CD4-positive, alpha-beta T cell treated with Interleukin-15 for 1 hour (primary cell): ENCODE results near the gene GSTM2.
"Not testable (repeated sequence)": the region's sequence is repeated elsewhere in the genome, so short reads cannot be mapped to it uniquely, and the experiment has no call there.

Source experiments
- DNase-seq: peaks from one replicate; pipeline ENCODE4 v3.0.0-alpha.2; 2020

Gene GSTM2

DNA sequence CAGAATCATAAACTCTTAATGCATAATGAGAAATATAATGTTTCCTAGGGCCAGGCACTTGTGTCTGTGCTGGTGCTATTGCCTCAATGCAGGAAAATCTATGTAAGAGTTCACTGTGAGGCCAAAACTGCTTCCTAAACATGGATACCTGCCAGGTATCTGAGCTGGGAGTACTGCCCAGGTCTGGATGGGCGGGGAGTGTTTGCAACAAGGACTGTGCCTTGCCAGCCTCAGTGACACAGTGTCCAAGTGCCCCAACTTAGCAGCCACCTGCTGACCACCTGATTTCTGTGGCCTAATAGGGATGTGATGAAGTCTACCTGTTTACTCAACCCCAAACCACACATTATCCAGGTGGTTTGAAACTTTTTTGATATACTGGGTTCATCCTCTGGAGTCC lies 17.5 kb downstream of the GSTM2 start:
- DNase-seq = not testable (repeated sequence)

- not testable (repeated sequence) for DNase-seq
Measured at GRCh38 chr1:109685890-109686289, 18.0 kb downstream of the GSTM2 start.

DNA sequence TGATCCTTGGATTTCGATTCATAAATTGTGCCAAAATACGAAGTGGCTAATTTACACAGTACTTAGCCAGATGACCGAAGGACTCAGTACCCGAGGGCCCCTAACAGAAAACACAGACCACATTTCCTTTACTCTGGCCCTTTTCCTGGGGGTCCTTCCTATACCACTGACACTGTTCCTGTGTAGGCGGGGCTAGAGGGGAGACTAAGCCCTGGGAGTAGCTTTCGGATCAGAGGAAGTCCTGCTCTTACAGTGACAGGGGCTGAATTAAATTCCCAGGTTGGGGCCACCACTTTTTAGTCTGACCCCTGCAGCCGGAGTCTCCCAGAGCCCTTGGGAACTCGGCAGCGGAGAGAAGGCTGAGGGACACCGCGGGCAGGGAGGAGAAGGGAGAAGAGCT lies 19.3 kb downstream of the GSTM2 start:
- not testable (repeated sequence) for DNase-seq

- peak; percentile 82 for DNase-seq
Measured at GRCh38 chr1:109687641-109688499, 20.0 kb downstream of the GSTM2 start, which contains the start of gene GSTM1. GSTM1 (plus strand) TSS chr1:109687817; CDS start chr1:109687874, 57 bp downstream.

- DNase-seq = no peak
Measured at GRCh38 chr1:109689844-109690405, 22.1 kb downstream of the GSTM2 start.

DNA sequence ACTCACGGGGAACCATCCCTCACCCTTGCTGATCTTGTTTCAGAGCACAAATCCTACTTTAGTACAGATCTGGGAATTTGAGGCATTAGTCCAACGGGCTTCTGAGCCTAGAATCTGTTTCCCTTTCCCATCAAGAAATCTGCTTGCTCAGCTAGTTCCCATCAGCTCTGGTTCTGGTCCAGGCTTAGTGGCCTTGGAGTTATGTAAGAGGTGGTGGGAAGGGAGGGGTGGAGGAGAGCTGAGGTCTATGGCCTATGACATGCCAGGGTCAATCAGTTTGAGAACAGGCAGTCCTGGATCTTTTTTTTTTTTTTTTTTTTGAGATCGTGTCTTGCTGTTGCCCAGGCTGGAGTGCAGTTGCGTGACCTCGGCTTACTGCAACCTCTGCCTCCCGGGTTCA lies 23.9 kb downstream of the GSTM2 start:
- no peak for DNase-seq

DNA sequence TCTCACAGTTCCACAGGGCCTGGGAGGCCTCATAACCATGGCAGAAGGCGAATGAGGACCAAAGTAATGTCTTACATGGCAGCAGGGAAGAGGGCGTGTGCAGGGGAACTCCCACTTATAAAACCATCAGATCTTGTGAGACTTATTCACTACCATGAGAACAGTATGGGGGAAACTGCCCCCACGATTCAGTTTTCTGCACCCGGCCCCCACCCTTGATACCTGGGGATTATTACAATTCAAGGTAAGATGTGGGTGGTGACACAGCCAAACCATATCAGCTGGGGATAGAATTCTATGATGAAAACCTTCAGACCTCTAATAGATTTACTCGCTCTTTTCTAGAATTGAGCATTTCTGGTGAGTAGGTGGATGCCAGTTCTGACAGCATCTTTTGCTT lies 26.5 kb downstream of the GSTM2 start:
- DNase-seq = not testable (repeated sequence)

DNA sequence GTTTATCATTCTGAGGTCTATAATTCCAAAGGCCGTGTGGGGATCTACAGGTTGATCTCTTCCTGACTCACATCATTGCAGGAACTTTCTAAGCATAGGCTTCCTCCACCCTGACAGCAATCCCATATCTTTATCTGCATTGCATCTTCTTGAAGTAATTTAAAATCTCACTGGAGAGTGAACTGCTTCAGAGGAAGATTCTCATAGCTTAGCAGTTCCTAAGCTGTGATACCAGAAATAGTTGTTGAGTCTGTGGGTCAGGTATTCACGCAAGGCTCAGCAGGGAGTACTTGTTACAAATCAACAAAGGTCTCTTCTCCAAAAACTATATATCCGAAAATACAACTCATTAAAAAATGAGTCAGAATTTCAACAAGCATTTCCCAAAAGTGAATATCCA lies 27.3 kb downstream of the GSTM2 start:
- not testable (repeated sequence) for DNase-seq

DNA sequence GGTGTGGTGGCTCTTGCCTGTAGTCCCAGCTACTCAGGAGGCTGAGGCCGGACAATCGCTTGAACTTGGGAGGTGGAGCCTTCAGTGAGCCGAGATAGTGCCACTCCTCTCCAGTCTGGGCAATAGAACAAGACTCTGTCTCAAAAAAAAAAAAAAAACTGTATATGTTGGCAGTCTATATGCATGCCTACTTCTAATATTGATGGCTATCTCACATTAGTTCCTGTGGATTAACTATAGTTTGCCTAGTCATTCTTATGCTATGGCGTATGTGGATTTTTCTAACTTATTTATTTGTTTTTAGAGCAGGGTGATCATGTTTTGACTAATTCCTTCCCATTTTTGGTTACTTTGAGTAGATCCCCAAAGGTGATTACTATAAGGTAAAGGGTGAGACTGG lies 29.2 kb downstream of the GSTM2 start:
- no peak for DNase-seq

GRCh38 chr1:109697861-109698260 lies 30.0 kb downstream of the GSTM2 start:
- DNase-seq = not testable (repeated sequence)

- not testable (repeated sequence) for DNase-seq
Measured at GRCh38 chr1:109702940-109703339, 35.1 kb downstream of the GSTM2 start.

DNA sequence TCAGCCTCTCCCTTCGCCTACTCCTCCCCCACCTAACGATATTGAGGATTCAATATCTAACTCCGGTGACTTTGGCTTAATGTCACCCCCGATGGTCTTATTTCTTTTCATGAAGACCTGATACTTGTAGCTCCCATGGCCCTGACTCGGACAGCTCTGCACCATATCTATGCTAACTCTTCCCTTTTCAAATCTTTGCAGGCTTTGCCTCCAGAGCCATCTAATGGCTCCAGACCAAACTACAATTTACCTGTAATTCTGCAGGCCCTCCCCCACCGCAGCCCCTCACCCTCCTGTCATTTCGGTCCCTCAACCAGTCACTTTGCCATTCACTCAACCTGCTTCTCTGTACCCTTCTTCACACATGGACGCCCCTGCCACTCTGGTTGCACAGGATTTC lies 36.3 kb downstream of the GSTM2 start:
- DNase-seq = no peak

DNA sequence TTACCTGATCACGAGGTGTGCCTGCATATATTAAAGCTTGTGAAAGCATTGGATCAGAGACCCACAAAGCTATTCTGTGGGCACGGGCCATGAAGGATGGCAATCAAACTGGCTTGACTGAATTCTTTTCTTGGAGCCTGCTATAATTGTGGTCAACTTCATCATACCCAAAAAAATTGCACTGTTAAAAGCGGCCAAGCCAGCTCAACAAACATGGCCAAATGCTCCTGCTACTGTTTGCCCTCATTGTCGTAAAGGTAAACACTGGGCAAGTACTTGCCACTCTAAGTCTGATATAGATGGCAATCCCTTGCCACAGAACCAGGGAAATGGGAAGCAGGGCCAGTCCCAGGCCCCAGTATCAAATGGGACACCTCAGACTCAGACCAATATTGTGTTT lies 37.6 kb downstream of the GSTM2 start:
- DNase-seq = no peak

- not testable (repeated sequence) for DNase-seq
Measured at GRCh38 chr1:109708949-109709348, 41.1 kb downstream of the GSTM2 start.

DNA sequence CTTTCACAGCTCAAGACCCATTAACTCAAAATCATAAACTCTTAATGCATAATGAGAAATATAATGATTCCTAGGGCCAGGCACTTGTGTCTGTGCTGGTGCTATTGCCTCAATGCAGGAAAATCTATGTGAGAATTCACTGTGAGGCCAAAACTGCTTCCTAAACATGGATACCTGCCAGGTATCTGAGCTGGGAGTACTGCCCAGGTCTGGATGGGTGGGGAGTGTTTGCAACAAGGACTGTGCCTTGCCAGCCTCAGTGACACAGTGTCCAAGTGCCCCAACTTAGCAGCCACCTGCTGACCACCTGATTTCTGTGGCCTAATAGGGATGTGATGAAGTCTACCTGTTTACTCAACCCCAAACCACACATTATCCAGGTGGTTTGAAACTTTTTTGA lies 42.0 kb downstream of the GSTM2 start:
- DNase-seq = not testable (repeated sequence)

- not testable (repeated sequence) for DNase-seq
Measured at GRCh38 chr1:109711593-109712320, 43.9 kb downstream of the GSTM2 start, which contains the start of gene GSTM5. GSTM5 (plus strand) TSS chr1:109712251; CDS start chr1:109712313, 62 bp downstream.

GRCh38 chr1:109712321-109712864 lies 44.5 kb downstream of the GSTM2 start:
- no peak for DNase-seq

DNA sequence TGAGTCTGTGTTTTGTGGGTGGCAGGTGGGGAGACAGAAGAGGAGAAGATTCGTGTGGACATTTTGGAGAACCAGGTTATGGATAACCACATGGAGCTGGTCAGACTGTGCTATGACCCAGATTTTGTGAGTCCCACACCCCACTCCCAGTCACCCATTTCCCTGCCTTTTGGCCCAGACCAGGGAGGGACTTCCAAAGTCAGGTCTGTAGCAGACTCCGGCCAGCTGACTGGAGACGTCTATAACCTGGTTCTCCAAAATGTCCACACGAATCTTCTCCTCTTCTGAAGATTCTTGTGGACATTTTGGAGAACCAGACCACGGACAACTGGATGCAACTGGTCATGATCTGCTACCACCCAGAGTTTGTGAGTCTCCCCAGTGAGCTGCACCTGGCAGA lies 45.8 kb downstream of the GSTM2 start:
- no peak for DNase-seq

GRCh38 chr1:109714661-109715372 lies 47.0 kb downstream of the GSTM2 start:
- no peak for DNase-seq

- DNase-seq = no peak
Measured at GRCh38 chr1:109716121-109716520, 48.3 kb downstream of the GSTM2 start.

DNA sequence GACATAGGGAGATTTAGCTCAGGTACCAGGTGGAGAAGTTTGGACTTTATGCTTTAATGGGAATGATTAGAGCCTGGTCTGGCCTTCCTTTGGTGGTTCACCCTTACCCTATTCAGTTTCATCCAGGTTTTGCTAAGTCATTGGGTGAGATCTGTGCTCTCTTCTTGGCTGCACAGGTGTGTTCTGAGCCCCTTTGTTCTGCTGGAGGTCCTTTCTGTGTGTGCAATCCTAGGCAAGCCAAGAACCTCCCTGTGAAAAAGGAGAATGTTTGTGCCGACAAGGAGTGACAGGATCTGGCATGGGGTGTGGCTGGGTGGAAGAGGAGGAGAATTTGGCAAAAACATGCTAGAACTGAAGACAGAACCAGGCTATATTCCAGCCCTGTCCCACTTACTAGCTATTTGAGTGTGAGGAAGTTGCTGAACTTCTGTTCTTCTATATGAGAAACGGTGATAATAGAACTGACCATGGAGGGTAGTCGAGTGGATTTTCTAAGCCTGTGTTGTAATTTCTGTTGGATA lies 48.8 kb downstream of the GSTM2 start:
- DNase-seq = no peak

DNA sequence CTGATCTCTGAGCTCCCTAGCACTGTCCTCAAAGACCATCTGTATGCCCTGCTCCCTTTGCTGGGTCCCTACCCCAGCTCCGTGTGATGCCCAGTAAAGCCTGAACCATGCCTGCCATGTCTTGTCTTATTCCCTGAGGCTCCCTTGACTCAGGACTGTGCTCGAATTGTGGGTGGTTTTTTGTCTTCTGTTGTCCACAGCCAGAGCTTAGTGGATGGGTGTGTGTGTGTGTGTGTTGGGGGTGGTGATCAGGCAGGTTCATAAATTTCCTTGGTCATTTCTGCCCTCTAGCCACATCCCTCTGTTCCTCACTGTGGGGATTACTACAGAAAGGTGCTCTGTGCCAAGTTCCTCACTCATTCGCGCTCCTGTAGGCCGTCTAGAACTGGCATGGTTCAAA lies 49.9 kb downstream of the GSTM2 start:
- no peak for DNase-seq
